DOHH2 (cell line): Measurements from ENCODE around the gene OSM.

Source experiments
- H3F3A ChIP-seq: fragments of 200-600 bp; sonication (generic), shearing (Covaris generic); 2 replicates; pipeline ENCODE4 v1.6.0; 2016; ENCODE audit warnings: antibody characterized with exemption, mild to moderate bottlenecking; ENCODE audit not compliant: control insufficient read depth, insufficient read depth
- H3K27ac ChIP-seq: fragments of 200-600 bp; sonication (generic); 2 replicates; pipeline ENCODE4 v1.5.1; 2014; ENCODE audit warnings: low read depth, mild to moderate bottlenecking, low read length, moderate library complexity
- H3K27me3 ChIP-seq: fragments of 200-600 bp; sonication (generic); 2 replicates; pipeline ENCODE4 v1.6.1; 2014; ENCODE audit warnings: mild to moderate bottlenecking, low read length, mixed read lengths; ENCODE audit not compliant: control insufficient read depth
- H3K36me3 ChIP-seq: fragments of 200-600 bp; sonication (generic); 2 replicates; pipeline ENCODE4 v1.6.1; 2014; ENCODE audit warnings: mild to moderate bottlenecking, low read length, moderate library complexity, mixed read lengths; ENCODE audit not compliant: control insufficient read depth
- H3K4me1 ChIP-seq: fragments of 200-600 bp; sonication (generic); 2 replicates; pipeline ENCODE4 v1.6.1; 2014; ENCODE audit warnings: mild to moderate bottlenecking, low read length, mixed read lengths; ENCODE audit not compliant: control insufficient read depth
- H3K4me2 ChIP-seq: fragments of 200-600 bp; sonication (generic); 2 replicates; pipeline ENCODE4 v1.6.0; 2014; ENCODE audit warnings: mild to moderate bottlenecking, low read length, moderate library complexity
- H3K4me3 ChIP-seq: fragments of 200-600 bp; sonication (generic); 2 replicates; pipeline ENCODE4 v1.5.1; 2014; ENCODE audit warnings: mild to moderate bottlenecking, low read length, mixed read lengths
- H3K79me2 ChIP-seq: fragments of 200-600 bp; sonication (generic); 2 replicates; pipeline ENCODE4 v1.6.1; 2014; ENCODE audit warnings: mild to moderate bottlenecking, low read length, mixed read lengths; ENCODE audit not compliant: control insufficient read depth
- H3K9me2 ChIP-seq: fragments of 200-600 bp; sonication (generic); replicated peaks from 2 replicates; pipeline ENCODE4 v1.6.1; 2014; ENCODE audit warnings: mild to moderate bottlenecking, low read length, mixed read lengths; ENCODE audit not compliant: control insufficient read depth
- H3K9me3 ChIP-seq: fragments of 200-600 bp; sonication (generic); 2 replicates; pipeline ENCODE4 v1.6.1; 2014; ENCODE audit warnings: antibody characterized with exemption, low read length, mixed read lengths; ENCODE audit not compliant: control insufficient read depth, insufficient read depth
- H4K20me1 ChIP-seq: fragments of 200-600 bp; sonication (generic); 2 replicates; pipeline ENCODE4 v1.6.0; 2014; ENCODE audit warnings: low read depth, mild to moderate bottlenecking, antibody characterized with exemption, low read length, moderate library complexity; ENCODE audit not compliant: control insufficient read depth, insufficient read depth
- EZH2phosphoT487 ChIP-seq: fragments of 200-600 bp; sonication (generic); IDR thresholded peaks from 2 replicates; pipeline ENCODE4 v1.6.1; 2017; ENCODE audit warnings: borderline replicate concordance, mild to moderate bottlenecking, antibody characterized with exemption, low read length, moderate library complexity, mixed read lengths
- TF ChIP-seq, protein P1 (sequence below): fragments of 200-600 bp; sonication (generic); IDR thresholded peaks from one replicate; pipeline ENCODE4 v1.5.1; 2014; ENCODE audit warnings: antibody characterized with exemption, mild to moderate bottlenecking, low read depth, low read length; ENCODE audit not compliant: poor library complexity, severe bottlenecking

OSM gene

DNA sequence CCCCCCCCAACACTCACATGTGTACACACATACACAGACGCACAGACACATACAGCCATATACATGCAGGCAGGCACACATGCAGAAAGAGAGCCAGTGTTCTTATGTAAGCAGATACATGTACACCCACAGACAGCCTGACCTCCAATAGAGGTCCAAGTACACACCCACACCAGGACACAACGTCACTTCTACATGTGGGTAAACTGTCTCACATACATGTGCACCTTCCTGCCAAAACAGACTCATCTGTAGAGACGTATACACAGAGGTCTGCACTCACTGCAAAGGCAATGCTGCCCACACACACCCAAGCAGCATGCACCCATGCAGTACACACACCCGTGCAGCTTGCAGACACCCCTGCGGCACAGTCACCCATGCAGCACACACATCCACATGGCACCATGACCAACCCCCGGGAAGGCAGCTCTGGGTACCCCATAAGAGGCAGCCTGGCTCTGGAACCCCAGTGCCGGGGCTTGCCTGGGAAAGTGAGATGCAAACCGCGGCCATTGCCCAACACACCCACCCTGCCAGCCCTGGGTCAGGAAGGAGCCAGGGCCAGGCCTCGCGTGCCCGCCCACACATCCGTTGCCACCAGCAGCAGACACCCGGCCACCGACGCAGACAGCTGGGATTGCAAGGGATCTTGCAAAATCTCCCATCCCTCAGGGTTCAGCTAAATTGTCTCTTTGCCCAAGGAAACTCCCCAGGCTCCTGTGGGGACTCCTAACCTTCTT is 12.6 kb upstream of the OSM start:
- Histone ChIP-seq H3K4me1 (no peaks in the 10 kb centered on the region), H4K20me1 (no peaks in the 10 kb centered on the region; the same call in 1 of the 2 replicates), H3K79me2 (no peaks in the 10 kb centered on the region), H3K9me3 (no peaks in the 10 kb centered on the region), H3F3A (no peaks in the 10 kb centered on the region), H3K4me2 (no peak overlapping the region), H3K9me2 (no peaks in the 10 kb centered on the region), H3K27me3 (peaks cover 21% of the 10 kb centered on the region), H3K4me3 (no peak overlapping the region), H3K36me3 (no peaks in the 10 kb centered on the region), H3K27ac (no peak overlapping the region)
- TF ChIP-seq, protein P1, sequence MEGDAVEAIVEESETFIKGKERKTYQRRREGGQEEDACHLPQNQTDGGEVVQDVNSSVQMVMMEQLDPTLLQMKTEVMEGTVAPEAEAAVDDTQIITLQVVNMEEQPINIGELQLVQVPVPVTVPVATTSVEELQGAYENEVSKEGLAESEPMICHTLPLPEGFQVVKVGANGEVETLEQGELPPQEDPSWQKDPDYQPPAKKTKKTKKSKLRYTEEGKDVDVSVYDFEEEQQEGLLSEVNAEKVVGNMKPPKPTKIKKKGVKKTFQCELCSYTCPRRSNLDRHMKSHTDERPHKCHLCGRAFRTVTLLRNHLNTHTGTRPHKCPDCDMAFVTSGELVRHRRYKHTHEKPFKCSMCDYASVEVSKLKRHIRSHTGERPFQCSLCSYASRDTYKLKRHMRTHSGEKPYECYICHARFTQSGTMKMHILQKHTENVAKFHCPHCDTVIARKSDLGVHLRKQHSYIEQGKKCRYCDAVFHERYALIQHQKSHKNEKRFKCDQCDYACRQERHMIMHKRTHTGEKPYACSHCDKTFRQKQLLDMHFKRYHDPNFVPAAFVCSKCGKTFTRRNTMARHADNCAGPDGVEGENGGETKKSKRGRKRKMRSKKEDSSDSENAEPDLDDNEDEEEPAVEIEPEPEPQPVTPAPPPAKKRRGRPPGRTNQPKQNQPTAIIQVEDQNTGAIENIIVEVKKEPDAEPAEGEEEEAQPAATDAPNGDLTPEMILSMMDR = no peak
- TF ChIP-seq EZH2phosphoT487 = no peak

DNA sequence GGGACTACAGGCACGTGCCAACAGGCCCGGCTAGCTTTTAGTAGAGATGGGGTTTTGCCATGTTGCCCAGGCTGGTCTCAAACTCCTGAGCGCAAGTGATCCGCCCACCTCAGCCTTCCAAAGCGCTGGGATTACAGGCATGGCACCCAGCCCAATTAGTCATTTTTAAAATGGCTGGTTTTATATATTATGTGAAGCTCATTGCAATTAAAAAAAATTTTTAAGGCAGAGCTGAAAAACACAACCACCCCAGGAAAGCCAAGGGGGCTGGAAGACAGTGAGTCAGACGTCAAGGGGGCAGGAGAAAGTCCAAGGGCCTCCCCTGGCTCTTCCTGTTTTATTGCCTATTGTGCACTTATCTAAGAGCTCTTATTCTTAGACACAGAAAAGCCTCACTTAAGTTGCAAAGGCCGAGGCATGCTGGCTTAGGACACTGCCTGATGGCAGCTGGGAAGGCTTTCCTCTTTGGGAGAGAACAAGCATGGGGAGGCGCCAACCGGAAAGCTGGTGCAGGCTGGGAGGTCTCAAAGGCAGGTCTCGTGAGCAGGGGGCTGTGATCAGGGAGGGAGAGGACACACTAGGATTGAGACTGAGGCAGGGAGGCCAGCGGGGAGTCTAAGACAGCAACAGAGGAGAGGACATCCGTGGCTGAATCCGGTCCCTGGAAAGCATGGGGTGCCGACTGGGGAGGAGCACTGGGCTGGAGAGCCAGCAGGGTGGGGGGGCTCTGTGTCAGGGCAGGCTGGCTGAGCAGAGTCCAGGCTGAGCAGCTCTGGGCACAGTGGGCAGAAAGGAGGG is 11.1 kb upstream of the OSM start:
- Histone ChIP-seq H3K36me3 (no peaks in the 10 kb centered on the region), H3K9me3 (no peaks in the 10 kb centered on the region), H3K9me2 (no peaks in the 10 kb centered on the region), H4K20me1 (no peaks in the 10 kb centered on the region), H3K27ac (no peak overlapping the region), H3K4me2 (no peak overlapping the region), H3K4me1 (no peaks in the 10 kb centered on the region), H3K79me2 (no peaks in the 10 kb centered on the region), H3F3A (no peaks in the 10 kb centered on the region), H3K4me3 (no peak overlapping the region), H3K27me3 (peaks cover 21% of the 10 kb centered on the region)
- TF ChIP-seq, protein P1 = no peak
- TF ChIP-seq EZH2phosphoT487 = no peak

DNA sequence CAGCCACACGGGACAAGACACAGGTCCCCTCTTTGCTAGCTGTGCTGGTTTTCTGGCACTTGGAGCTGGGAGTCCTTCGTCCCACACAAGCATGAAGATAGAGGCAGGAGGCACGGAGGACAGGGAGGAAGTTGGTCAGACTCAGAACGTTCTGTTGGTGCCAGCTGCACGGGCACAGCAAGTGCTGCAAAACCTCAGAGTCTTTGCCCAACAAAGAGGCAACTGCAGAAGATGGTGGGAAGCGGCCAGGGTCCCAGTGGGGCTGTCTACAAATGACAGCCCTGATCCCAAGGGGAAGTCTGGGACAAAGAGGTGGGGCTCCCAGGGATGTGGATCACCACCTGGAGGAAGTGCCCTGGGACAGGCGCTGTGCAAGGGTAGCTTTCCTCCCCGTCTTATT is 9.4 kb upstream of the OSM start:
- Histone ChIP-seq H3K27ac (no peak overlapping the region), H3K36me3 (no peaks in the 10 kb centered on the region), H3K9me3 (no peaks in the 10 kb centered on the region), H3K27me3 (peaks cover 17% of the 10 kb centered on the region), H3K4me1 (no peaks in the 10 kb centered on the region), H3K9me2 (no peaks in the 10 kb centered on the region), H3K4me2 (no peak overlapping the region), H3F3A (no peaks in the 10 kb centered on the region), H3K4me3 (no peak overlapping the region), H3K79me2 (no peaks in the 10 kb centered on the region), H4K20me1 (no peaks in the 10 kb centered on the region)
- no peak for TF ChIP-seq EZH2phosphoT487
- TF ChIP-seq, protein P1 = no peak
